ENCODE data around the gene NCK2. TPM values are rescaled to one million over a fixed set of nuclear protein-coding genes. Genes with fewer than 3 reads are reported as not detected.

Gene NCK2
- total and polyA plus RNA-seq, 2 experiments from 2014 or later = 72.6 to 100 TPM

GRCh38 chr2:105886029-105886454 lies 141.3 kb downstream of the NCK2 start:
- 59% methylated on average over 1 of the region's 1 CpG for WGBS (ENCODE audit: low lambda C conversion rate, missing lambda C conversion rate)
- Histone ChIP-seq H4K20me1 (ENCODE audit: insufficient read depth, poor library complexity, severe bottlenecking) (peaks cover 29% of the 10 kb centered on the region), H3K4me2 (no peak overlapping the region), H3K4me1 (ENCODE audit: insufficient read depth) (no peaks in the 10 kb centered on the region), H3K27ac (no peak overlapping the region), H3K36me3 (replicated peaks; ENCODE audit: insufficient read depth, low read depth) (no peaks in the 10 kb centered on the region), H3K79me2 (peaks cover 98% of the 10 kb centered on the region), H2AFZ (no peak overlapping the region), H3K9me3 (ENCODE audit: low read depth) (no peaks in the 10 kb centered on the region), H3K27me3 (no peaks in the 10 kb centered on the region), H3K9me2 (replicated peaks; ENCODE audit: insufficient read depth) (no peaks in the 10 kb centered on the region), H3K4me3 (no peak overlapping the region)
- TF ChIP-seq, protein P1, sequence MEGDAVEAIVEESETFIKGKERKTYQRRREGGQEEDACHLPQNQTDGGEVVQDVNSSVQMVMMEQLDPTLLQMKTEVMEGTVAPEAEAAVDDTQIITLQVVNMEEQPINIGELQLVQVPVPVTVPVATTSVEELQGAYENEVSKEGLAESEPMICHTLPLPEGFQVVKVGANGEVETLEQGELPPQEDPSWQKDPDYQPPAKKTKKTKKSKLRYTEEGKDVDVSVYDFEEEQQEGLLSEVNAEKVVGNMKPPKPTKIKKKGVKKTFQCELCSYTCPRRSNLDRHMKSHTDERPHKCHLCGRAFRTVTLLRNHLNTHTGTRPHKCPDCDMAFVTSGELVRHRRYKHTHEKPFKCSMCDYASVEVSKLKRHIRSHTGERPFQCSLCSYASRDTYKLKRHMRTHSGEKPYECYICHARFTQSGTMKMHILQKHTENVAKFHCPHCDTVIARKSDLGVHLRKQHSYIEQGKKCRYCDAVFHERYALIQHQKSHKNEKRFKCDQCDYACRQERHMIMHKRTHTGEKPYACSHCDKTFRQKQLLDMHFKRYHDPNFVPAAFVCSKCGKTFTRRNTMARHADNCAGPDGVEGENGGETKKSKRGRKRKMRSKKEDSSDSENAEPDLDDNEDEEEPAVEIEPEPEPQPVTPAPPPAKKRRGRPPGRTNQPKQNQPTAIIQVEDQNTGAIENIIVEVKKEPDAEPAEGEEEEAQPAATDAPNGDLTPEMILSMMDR (IDR thresholded peaks at IDR 0.05; ENCODE audit: poor library complexity) = no peak
- TF ChIP-seq EZH2phosphoT487 (IDR thresholded peaks at IDR 0.05; ENCODE audit: low read depth, severe bottlenecking, unreplicated experiment) (no peak), EZH2 (IDR thresholded peaks at IDR 0.05; ENCODE audit: borderline replicate concordance) (no peak)
- no peak for DNase-seq (ENCODE audit: low spot score)

DNA sequence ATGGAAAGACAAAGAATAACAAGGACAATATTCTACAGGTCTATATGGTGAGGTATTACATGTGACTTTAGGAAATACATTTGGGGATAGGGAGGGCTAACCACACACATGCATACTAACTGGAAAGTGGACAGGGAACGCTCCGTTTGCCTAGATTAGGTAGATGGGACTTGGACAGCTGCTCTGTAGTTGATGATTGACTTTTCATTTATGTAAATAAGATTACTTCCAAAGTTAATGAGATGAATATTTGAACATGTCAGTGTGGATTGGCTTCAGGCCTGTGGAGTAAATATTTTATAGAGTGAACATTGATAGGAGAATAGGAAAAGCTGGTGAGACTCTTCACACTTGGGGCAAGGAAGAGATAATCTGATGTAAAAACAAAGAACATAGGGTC lies 142.0 kb downstream of the NCK2 start:
- H3K79me2 ChIP-seq = peaks cover 97% of the 10 kb centered on the region
- DNase-seq (ENCODE audit: low spot score) = no peak

DNA sequence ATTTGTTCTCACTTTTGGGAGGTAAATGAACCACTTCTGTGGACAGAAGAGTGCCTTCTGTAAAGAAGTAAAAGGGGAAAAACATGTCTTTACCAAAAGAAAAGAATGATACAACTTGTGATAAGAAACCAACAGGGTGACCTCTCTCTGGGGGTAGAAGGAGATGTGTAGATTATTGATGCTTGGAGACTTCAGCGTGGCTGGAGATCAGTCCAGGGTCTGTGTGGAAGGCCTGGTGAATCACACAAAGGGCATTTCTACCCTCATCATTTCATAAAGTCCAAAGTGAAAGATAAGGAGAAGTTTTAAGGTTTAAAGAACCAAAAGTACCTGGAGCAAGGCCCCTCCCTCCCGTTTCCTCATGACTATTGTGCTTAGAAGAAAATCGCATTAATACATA lies 142.5 kb downstream of the NCK2 start:
- no peaks in the 10 kb centered on the region for H3K36me3 ChIP-seq (replicated peaks; ENCODE audit: insufficient read depth, low read depth)
- no peak overlapping the region for H2AFZ ChIP-seq
- peaks cover 34% of the 10 kb centered on the region for H4K20me1 ChIP-seq (ENCODE audit: insufficient read depth, poor library complexity, severe bottlenecking)
- no peak for DNase-seq (ENCODE audit: low spot score)
- no peaks in the 10 kb centered on the region for H3K27me3 ChIP-seq
- no peaks in the 10 kb centered on the region for H3K9me3 ChIP-seq (ENCODE audit: low read depth)
- no peak overlapping the region for H3K4me3 ChIP-seq
- no peaks in the 10 kb centered on the region for H3K4me1 ChIP-seq (ENCODE audit: insufficient read depth)
- 86% methylated on average over 3 of the region's 3 CpGs for WGBS (ENCODE audit: low lambda C conversion rate, missing lambda C conversion rate)
- TF ChIP-seq, protein P1 (IDR thresholded peaks at IDR 0.05; ENCODE audit: poor library complexity) = no peak
- TF ChIP-seq EZH2 (IDR thresholded peaks at IDR 0.05; ENCODE audit: borderline replicate concordance) (no peak), EZH2phosphoT487 (IDR thresholded peaks at IDR 0.05; ENCODE audit: low read depth, severe bottlenecking, unreplicated experiment) (no peak)
- H3K79me2 ChIP-seq = peaks cover 97% of the 10 kb centered on the region
- H3K9me2 ChIP-seq (replicated peaks; ENCODE audit: insufficient read depth) = no peaks in the 10 kb centered on the region
- no peak overlapping the region for H3K4me2 ChIP-seq
- peak overlapping the region; percentile 51 for H3K27ac ChIP-seq

More for the DNA sequence above, 142.0 kb downstream of the NCK2 start:
- Histone ChIP-seq H3K9me3 (ENCODE audit: low read depth) (no peaks in the 10 kb centered on the region), H3K4me3 (no peak overlapping the region), H2AFZ (no peak overlapping the region), H3K4me1 (ENCODE audit: insufficient read depth) (no peaks in the 10 kb centered on the region), H3K4me2 (no peak overlapping the region), H4K20me1 (ENCODE audit: insufficient read depth, poor library complexity, severe bottlenecking) (peaks cover 31% of the 10 kb centered on the region), H3K9me2 (replicated peaks; ENCODE audit: insufficient read depth) (no peaks in the 10 kb centered on the region), H3K36me3 (replicated peaks; ENCODE audit: insufficient read depth, low read depth) (no peaks in the 10 kb centered on the region), H3K27ac (peak overlapping the region; percentile 18), H3K27me3 (no peaks in the 10 kb centered on the region)
- 68% methylated on average over 2 of the region's 2 CpGs for WGBS (ENCODE audit: low lambda C conversion rate, missing lambda C conversion rate)
- TF ChIP-seq EZH2 (IDR thresholded peaks at IDR 0.05; ENCODE audit: borderline replicate concordance) (no peak), EZH2phosphoT487 (IDR thresholded peaks at IDR 0.05; ENCODE audit: low read depth, severe bottlenecking, unreplicated experiment) (no peak)
- TF ChIP-seq, protein P1 (IDR thresholded peaks at IDR 0.05; ENCODE audit: poor library complexity) = no peak

- Histone ChIP-seq H4K20me1 (ENCODE audit: insufficient read depth, poor library complexity, severe bottlenecking) (peaks cover 27% of the 10 kb centered on the region), H3K27ac (no peak overlapping the region)
- WGBS (ENCODE audit: low lambda C conversion rate, missing lambda C conversion rate) = 100% methylated on average over 2 of the region's 2 CpGs
These were observed 143.9 kb downstream of the NCK2 start for GRCh38 chr2:105888625-105889024.

More at GRCh38 chr2:105888625-105889024, 143.9 kb downstream of the NCK2 start:
- Histone ChIP-seq H2AFZ (no peak overlapping the region), H3K27me3 (no peaks in the 10 kb centered on the region), H3K4me1 (ENCODE audit: insufficient read depth) (no peaks in the 10 kb centered on the region), H3K36me3 (replicated peaks; ENCODE audit: insufficient read depth, low read depth) (no peaks in the 10 kb centered on the region), H3K9me2 (replicated peaks; ENCODE audit: insufficient read depth) (no peaks in the 10 kb centered on the region), H3K4me2 (no peak overlapping the region), H3K9me3 (ENCODE audit: low read depth) (no peaks in the 10 kb centered on the region), H3K79me2 (peaks cover 85% of the 10 kb centered on the region), H3K4me3 (no peak overlapping the region)
- no peak for DNase-seq (ENCODE audit: low spot score)
- TF ChIP-seq EZH2 (IDR thresholded peaks at IDR 0.05; ENCODE audit: borderline replicate concordance) (no peak), EZH2phosphoT487 (IDR thresholded peaks at IDR 0.05; ENCODE audit: low read depth, severe bottlenecking, unreplicated experiment) (no peak)
- TF ChIP-seq, protein P1 (IDR thresholded peaks at IDR 0.05; ENCODE audit: poor library complexity) = no peak
